ENCODE data around the gene FER.
"Not testable (repeated sequence)": the region's sequence is repeated elsewhere in the genome, so short reads cannot be mapped to it uniquely, and the experiment has no call there.

The FER gene

DNA sequence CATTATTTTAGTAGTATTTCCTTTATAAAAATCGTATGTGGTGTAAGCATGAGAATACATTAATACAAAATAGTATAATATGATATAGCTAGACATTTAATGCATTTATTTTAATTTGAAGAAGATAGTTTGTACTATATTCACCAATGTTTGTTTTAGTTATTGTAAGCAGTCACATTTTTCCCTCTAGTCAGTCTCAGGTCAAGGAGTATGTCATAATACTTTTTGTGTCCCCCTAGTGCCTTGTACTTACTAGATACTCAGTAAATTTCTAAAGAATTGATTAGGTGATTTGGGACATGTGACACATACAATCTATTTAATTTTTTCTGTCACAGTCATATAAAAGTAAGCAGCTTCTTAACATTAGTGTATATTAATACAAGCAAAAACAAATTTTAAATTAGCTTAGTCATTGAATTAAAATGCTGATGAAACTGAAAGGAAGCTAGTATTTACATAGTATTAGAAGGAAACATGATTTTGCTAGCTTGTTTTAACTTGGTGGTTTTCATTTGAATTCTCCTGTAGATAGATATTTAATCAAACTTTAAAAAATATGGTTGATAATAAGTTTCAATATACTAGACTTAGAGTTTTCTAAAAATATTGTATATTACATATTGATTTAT lies 242.2 kb downstream of the FER start:
- no peak overlapping the region for H3K4me3 ChIP-seq (ENCODE audit: low read length)
- TF ChIP-seq CTCF (IDR thresholded peaks at IDR 0.05; ENCODE audit: insufficient read depth, low read depth, low read length, missing control alignments) = no peak
- peak; percentile 19 for DNase-seq (ENCODE audit: low read depth)

DNA sequence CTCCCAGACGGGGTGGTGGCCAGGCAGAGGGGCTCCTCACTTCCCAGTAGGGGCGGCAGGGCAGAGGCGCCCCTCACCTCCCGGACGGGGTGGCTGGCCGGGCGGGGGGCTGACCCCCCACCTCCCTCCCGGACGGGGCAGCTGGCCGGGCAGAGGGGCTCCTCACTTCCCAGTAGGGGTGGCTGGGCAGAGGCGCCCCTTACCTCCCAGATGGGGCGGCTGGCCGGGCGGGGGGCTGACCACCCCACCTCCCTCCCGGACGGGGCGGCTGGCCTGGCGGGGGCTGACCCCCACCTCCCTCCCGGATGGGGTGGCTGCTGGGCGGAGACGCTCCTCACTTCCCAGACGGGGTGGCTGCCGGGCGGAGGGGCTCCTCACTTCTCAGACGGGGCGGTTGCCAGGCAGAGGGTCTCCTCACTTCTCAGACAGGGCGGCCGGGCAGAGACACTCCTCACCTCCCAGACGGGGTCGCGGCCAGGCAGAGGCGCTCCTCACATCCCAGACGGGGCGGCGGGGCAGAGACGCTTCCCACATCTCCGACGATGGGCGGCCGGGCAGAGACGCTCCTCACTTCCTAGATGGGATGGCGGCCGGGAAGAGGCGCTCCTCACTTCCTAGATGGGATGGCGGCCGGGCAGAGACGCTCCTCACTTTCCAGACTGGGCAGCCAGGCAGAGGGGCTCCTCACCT lies 244.8 kb downstream of the FER start:
- not testable (repeated sequence) for H3K4me3 ChIP-seq (ENCODE audit: low read length); DNase-seq (ENCODE audit: low read depth)

DNA sequence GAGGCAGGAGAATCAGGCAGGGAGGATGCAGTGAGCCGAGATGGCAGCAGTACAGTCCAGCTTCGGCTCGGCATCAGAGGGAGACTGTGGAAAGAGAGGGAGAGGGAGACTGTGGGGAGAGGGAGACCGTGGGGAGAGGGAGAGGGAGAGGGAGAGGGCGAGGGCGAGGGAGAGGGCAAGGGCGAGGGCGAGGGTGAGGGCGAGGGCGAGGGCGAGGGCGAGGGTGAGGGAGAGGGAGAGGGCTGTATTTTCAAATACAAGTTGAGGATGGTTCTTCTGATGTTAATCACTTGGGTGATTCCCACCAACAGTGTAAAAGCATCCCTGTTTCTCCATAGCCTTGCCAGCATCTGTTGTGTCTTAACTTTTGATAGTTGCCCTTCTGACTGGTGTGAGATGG lies 245.7 kb downstream of the FER start:
- DNase-seq (ENCODE audit: low read depth); H3K4me3 ChIP-seq (ENCODE audit: low read length): not testable (repeated sequence)

GRCh38 chr5:108997720-108998119 lies 250.0 kb downstream of the FER start:
- no peak for DNase-seq (ENCODE audit: low read depth)
- no peak overlapping the region for H3K4me3 ChIP-seq (ENCODE audit: low read length)
- no peak for TF ChIP-seq CTCF (IDR thresholded peaks at IDR 0.05; ENCODE audit: insufficient read depth, low read depth, low read length, missing control alignments)

DNA sequence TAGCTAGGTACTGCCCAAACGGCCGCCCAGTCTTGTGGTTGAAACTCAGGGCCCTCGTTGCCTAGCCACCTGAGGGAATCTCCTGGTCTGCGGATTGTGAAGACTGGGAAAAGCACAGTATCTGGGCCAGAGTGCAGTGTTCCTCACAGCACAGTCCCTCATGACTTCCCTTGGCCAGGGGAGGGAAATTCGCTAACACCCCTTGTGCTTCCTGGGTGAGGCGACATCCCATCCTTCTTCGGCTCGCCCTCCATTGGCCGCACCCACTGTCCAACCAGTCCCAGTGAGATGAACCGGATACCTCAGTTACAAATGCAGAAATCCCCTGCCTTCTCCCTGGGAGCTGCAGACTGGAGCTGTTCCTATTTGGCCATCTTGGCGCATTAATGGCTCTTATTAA lies 250.5 kb downstream of the FER start:
- H3K4me3 ChIP-seq (ENCODE audit: low read length) = no peak overlapping the region
- TF ChIP-seq CTCF (IDR thresholded peaks at IDR 0.05; ENCODE audit: insufficient read depth, low read depth, low read length, missing control alignments) = no peak
- DNase-seq (ENCODE audit: low read depth) = no peak

- no peak for DNase-seq (ENCODE audit: low read depth)
- TF ChIP-seq CTCF (IDR thresholded peaks at IDR 0.05; ENCODE audit: insufficient read depth, low read depth, low read length, missing control alignments) = no peak
These were observed 256.2 kb downstream of the FER start for GRCh38 chr5:109003928-109004327.

DNA sequence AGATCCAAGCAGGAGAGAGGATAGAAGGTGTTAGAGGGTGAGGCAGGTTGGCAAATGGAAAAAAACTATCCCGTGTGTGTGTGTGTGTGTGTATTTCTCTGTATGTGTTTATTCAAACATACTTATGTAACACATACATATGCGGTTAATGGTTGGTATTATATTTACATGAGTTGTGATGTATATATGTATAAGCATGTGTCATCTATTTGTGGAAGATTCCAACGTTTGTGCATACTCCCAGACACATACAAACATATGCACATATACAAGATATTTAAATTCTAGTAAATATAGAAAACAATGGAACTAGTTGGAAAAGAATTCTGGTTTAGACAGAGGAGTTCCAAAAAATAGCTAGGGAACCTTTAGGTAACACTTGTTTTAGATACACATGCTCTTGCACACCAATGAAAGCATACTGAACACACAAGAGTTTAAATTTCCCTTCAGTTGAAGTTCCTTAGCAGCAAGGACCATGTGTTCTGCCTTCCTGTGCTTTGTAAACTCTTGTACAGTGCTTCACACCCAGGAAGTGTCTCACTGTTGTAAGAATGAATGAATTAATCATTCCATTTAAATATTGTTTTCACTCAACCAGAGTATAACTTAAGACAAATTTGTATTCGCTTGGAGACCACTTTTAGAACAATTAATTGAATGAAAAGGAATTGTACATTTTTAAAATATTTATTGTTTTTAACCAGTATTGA lies 257.8 kb downstream of the FER start:
- no peak overlapping the region for H3K4me3 ChIP-seq (ENCODE audit: low read length)
- TF ChIP-seq CTCF (IDR thresholded peaks at IDR 0.05; ENCODE audit: insufficient read depth, low read depth, low read length, missing control alignments) = no peak
- peak; percentile 41 for DNase-seq (ENCODE audit: low read depth)

More at GRCh38 chr5:109003928-109004327, 256.2 kb downstream of the FER start:
- H3K4me3 ChIP-seq (ENCODE audit: low read length) = no peak overlapping the region

GRCh38 chr5:109006129-109006528 lies 258.4 kb downstream of the FER start:
- TF ChIP-seq CTCF (IDR thresholded peaks at IDR 0.05; ENCODE audit: insufficient read depth, low read depth, low read length, missing control alignments) = no peak
- peak; percentile 20 for DNase-seq (ENCODE audit: low read depth)
- no peak overlapping the region for H3K4me3 ChIP-seq (ENCODE audit: low read length)

All from epithelial cell of esophagus (primary cell).